OCI-LY1 (cell line): ENCODE measurements around the gene C11orf21.

Experiments
- H2AFZ ChIP-seq: fragments of 200-600 bp; sonication (generic), shearing (Covaris generic); 2 replicates; pipeline ENCODE4 v1.6.0; 2014; ENCODE audit warnings: antibody characterized with exemption, mild to moderate bottlenecking, low read length
- H3F3A ChIP-seq: fragments of 200-600 bp; sonication (generic), shearing (Covaris generic); 2 replicates; pipeline ENCODE4 v1.6.0; 2014; ENCODE audit warnings: mild to moderate bottlenecking, antibody characterized with exemption, low read length, moderate library complexity; ENCODE audit not compliant: insufficient read depth
- H3K27ac ChIP-seq: fragments of 200-600 bp; sonication (generic); 2 replicates; pipeline ENCODE4 v1.5.1; 2014; ENCODE audit warnings: low read length, mixed run types, mild to moderate bottlenecking, low read depth; ENCODE audit not compliant: poor library complexity, severe bottlenecking
- H3K27me3 ChIP-seq: fragments of 200-600 bp; sonication (generic); 2 replicates; pipeline ENCODE4 v1.6.0; 2014; ENCODE audit warnings: antibody characterized with exemption, mild to moderate bottlenecking, low read length, moderate library complexity; ENCODE audit not compliant: insufficient read depth
- H3K36me3 ChIP-seq: fragments of 200-600 bp; sonication (generic); 2 replicates; pipeline ENCODE4 v1.6.1; 2014; ENCODE audit warnings: mild to moderate bottlenecking, antibody characterized with exemption, low read length, moderate library complexity, mixed read lengths; ENCODE audit not compliant: insufficient read depth
- H3K4me1 ChIP-seq: fragments of 200-600 bp; sonication (generic); 2 replicates; pipeline ENCODE4 v1.5.1; 2014; ENCODE audit warnings: mild to moderate bottlenecking, low read length, moderate library complexity; ENCODE audit not compliant: insufficient read depth, severe bottlenecking
- H3K4me2 ChIP-seq: fragments of 200-600 bp; sonication (generic), shearing (Covaris generic); 2 replicates; pipeline ENCODE4 v1.6.1; 2014; ENCODE audit warnings: low read length
- H3K4me3 ChIP-seq: fragments of 200-600 bp; sonication (generic); 2 replicates; pipeline ENCODE4 v1.5.1; 2014; ENCODE audit warnings: low read length, low read depth, mild to moderate bottlenecking, mixed read lengths; ENCODE audit not compliant: poor library complexity, severe bottlenecking
- H3K79me2 ChIP-seq: fragments of 200-600 bp; shearing (Covaris generic); 2 replicates; pipeline ENCODE4 v1.6.1; 2016; ENCODE audit warnings: mixed run types, low read length, mixed read lengths; ENCODE audit not compliant: insufficient read depth
- H3K9ac ChIP-seq: fragments of 200-600 bp; sonication (generic), shearing (Covaris generic); 2 replicates; pipeline ENCODE4 v1.6.1; 2014; ENCODE audit warnings: mild to moderate bottlenecking, low read length, mixed read lengths
- H3K9me2 ChIP-seq: fragments of 200-600 bp; sonication (generic), shearing (Covaris generic); 2 replicates; pipeline ENCODE4 v1.6.1; 2014; ENCODE audit warnings: low read depth, mild to moderate bottlenecking, low read length, mixed read lengths
- H3K9me3 ChIP-seq: fragments of 200-600 bp; shearing (Covaris generic); 2 replicates; pipeline ENCODE4 v1.6.1; 2014; ENCODE audit warnings: low read length, mixed read lengths
- H4K20me1 ChIP-seq: fragments of 200-600 bp; sonication (generic), shearing (Covaris generic); 2 replicates; pipeline ENCODE4 v1.6.0; 2016; ENCODE audit warnings: mild to moderate bottlenecking, low read length; ENCODE audit not compliant: insufficient read depth
- EZH2 ChIP-seq: fragments of 200-600 bp; sonication (generic), shearing (Covaris generic); IDR thresholded peaks from 2 replicates; pipeline ENCODE4 v1.8.0; 2017; ENCODE audit warnings: borderline replicate concordance, mixed run types, mild to moderate bottlenecking, antibody characterized with exemption, low read length, moderate library complexity, mixed read lengths
- TF ChIP-seq, protein P1 (sequence below): fragments of 200-600 bp; sonication (generic), shearing (Covaris generic); IDR thresholded peaks from 2 replicates; pipeline ENCODE4 v1.5.1; 2017; ENCODE audit warnings: mild to moderate bottlenecking, antibody characterized with exemption, low read length, moderate library complexity, mixed read lengths

C11orf21 gene

DNA sequence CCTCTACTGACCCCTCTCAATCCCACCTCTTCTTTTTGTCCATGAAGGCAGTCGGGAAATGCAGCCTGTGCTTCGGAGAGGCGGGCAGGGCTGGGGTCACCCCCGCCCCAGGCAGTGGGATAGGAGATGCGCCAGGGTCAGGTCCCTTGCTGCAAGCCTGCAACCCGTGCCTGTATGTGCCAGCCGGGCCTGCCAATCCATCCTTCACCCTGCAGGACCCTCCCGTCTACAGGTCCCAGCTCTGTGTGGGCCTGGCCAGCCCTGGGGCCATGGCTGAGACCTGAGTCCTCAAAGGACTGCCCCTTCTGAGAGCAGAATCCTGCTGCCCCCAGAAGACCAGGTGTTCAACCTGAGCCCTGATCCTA, 42.3 kb downstream of the C11orf21 start:
- Histone ChIP-seq H3K36me3 (no peaks in the 10 kb centered on the region), H4K20me1 (no peaks in the 10 kb centered on the region), H2AFZ (no peak overlapping the region), H3K9me2 (no peaks in the 10 kb centered on the region), H3K27me3 (no peaks in the 10 kb centered on the region; the same call in 1 of the 2 replicates), H3K9me3 (no peaks in the 10 kb centered on the region), H3K79me2 (no peaks in the 10 kb centered on the region), H3K4me3 (no peak overlapping the region), H3K9ac (no peak overlapping the region), H3K4me1 (no peaks in the 10 kb centered on the region), H3K4me2 (no peak overlapping the region), H3F3A (no peaks in the 10 kb centered on the region), H3K27ac (no peak overlapping the region)
- TF ChIP-seq, protein P1, sequence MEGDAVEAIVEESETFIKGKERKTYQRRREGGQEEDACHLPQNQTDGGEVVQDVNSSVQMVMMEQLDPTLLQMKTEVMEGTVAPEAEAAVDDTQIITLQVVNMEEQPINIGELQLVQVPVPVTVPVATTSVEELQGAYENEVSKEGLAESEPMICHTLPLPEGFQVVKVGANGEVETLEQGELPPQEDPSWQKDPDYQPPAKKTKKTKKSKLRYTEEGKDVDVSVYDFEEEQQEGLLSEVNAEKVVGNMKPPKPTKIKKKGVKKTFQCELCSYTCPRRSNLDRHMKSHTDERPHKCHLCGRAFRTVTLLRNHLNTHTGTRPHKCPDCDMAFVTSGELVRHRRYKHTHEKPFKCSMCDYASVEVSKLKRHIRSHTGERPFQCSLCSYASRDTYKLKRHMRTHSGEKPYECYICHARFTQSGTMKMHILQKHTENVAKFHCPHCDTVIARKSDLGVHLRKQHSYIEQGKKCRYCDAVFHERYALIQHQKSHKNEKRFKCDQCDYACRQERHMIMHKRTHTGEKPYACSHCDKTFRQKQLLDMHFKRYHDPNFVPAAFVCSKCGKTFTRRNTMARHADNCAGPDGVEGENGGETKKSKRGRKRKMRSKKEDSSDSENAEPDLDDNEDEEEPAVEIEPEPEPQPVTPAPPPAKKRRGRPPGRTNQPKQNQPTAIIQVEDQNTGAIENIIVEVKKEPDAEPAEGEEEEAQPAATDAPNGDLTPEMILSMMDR, result no peak
- TF ChIP-seq EZH2, result no peak

DNA sequence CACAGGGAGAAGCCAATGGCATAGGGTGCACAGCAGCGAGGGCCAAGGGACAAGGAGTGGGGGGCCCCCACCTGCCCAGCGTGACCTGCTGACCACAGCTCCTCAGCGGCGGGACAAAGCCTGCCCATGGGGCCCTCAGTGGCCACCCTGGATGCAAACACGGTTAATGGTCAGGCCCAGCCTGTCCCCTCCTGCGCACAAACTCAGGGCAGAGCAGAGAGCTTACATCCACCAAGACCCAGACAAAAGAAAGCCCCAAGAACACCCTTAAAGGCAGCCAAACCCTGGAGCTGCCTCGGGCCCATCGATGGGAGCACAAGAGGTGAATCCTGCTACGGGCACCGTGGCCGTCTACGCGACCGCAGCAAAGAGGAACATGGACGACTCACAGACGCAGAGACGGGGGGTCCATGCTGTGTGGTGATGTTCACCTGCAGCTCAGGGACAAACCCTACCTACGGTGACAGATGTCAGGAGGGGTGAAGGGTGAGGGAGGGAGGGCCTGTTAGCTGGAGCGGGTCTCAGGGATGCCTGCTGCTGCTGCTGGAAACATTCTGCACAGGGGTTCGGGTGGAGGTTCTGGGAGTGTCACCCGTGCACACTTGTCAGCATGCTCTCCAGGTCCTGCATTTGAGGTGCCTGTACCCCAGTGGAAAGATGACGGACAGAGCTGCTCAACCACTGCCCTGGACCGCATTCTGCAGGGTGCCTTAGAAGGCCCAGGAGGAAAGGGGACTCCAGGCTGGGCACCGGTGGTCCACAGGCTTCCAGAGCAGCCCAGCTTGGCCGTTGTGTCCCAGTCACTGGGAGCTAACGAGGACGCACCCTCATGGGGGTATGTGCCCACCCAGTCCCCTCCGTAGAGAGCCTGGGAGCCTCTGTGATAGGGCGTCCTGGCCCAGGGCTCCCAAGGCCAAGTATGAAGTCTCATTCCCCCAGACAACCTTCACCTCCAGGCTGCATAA, 42.9 kb downstream of the C11orf21 start:
- Histone ChIP-seq H3F3A (no peaks in the 10 kb centered on the region), H3K4me1 (no peaks in the 10 kb centered on the region), H3K79me2 (no peaks in the 10 kb centered on the region), H3K27ac (no peak overlapping the region), H4K20me1 (no peaks in the 10 kb centered on the region), H3K27me3 (no peaks in the 10 kb centered on the region; the same call in 1 of the 2 replicates), H2AFZ (no peak overlapping the region), H3K9ac (no peak overlapping the region), H3K4me2 (no peak overlapping the region), H3K4me3 (no peak overlapping the region), H3K9me2 (no peaks in the 10 kb centered on the region), H3K36me3 (no peaks in the 10 kb centered on the region), H3K9me3 (no peaks in the 10 kb centered on the region)
- no peak for TF ChIP-seq EZH2
- TF ChIP-seq, protein P1, result no peak

DNA sequence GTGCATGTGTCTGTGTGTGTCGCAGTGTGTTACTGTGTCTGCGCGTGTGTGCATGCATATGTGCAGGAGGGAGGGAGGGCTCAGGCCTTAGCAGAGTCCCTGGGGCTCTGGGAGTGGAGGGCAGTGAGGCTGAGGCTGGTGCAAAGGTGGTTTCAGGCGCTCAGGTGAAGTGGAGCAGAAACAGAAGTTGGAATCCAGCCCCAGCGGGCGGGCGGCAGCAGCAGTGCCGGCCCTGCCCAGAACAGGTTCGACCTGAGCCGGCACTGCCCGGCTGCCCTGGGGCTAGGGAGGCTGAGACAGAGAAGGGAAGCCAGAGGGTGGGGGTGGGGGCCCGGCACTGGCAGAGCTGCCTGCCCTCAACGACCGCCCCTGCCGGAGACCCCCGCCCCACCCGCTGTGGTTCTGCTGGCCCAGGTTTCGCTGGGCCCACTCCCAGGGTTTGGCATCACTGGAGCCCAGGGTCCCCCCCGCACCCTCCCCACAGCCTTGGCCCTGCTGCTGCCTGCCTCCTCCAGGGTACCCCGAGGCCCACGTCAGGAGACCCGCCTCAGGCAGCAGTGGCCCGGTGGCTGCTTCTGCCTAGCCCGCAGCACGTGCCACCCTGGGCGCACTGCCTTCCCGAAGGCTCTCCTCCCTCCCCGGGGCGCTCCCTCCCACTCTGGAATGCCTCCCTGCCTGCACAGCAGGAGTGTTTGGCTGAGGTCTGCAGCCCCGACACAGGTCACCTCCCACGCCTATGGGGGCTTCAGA, 44.6 kb downstream of the C11orf21 start:
- Histone ChIP-seq H3K27ac (no peak overlapping the region), H2AFZ (no peak overlapping the region), H3K9ac (no peak overlapping the region), H3K9me2 (no peaks in the 10 kb centered on the region), H3K4me3 (no peak overlapping the region), H3K79me2 (no peaks in the 10 kb centered on the region), H3F3A (no peaks in the 10 kb centered on the region), H3K4me1 (no peaks in the 10 kb centered on the region), H3K36me3 (no peaks in the 10 kb centered on the region), H4K20me1 (no peaks in the 10 kb centered on the region), H3K4me2 (no peak overlapping the region), H3K27me3 (no peaks in the 10 kb centered on the region; the same call in 1 of the 2 replicates), H3K9me3 (no peaks in the 10 kb centered on the region)
- TF ChIP-seq, protein P1, result no peak
- no peak for TF ChIP-seq EZH2
